Stimulated activated CD4-positive, alpha-beta T cell treated with anti-CD3 and anti-CD28 coated beads, Interleukin-1b, Interleukin-23, amount 100 ng/mL, for 4 hours (primary cell): ENCODE measurements around the gene GNAO1.
A peak's percentile ranks its signal among the peaks of the same experiment; 100 is the strongest.

ENCODE experiments used
- DNase-seq, 2 donors: peaks; one replicate each; pipeline ENCODE4 v3.0.0-alpha.2; 2020; ENCODE audit warnings: low read depth in 2 of 2

The GNAO1 gene

DNA sequence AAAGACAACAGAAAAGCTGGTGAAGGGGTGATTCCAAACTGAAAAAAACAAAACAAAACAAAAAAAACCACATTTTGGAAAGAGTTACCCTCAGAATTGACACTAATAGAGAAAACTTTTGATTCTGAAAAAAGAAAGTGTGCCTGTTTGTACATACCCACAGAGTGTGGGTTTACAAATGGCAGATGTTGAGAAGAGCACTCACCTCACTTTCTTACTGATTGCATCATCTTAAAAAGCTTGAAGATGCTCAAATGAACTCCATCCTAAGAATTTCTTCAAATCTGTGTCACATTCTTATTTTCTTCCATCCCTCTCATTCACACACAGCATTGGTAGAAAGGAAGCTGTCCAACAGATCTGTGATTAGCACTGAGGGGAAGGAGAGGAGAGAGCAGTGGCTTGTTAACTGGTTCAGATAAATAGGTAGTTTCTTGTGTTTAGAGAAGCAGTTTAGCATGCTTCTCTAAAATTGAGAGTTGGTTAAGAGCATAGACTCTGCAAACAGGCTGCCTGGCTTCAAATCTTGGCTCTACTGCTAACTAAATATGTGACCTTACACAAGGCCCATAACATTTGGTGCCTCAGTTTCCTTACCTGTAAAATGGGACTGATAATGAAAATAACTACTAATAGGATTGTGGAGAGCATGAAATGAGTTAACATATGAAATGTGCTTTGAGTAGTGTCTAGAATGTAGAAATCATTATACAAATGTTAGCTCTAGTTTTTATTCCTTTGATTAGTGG is 6.9 kb downstream of the GNAO1 start:
- no peak for DNase-seq

DNA sequence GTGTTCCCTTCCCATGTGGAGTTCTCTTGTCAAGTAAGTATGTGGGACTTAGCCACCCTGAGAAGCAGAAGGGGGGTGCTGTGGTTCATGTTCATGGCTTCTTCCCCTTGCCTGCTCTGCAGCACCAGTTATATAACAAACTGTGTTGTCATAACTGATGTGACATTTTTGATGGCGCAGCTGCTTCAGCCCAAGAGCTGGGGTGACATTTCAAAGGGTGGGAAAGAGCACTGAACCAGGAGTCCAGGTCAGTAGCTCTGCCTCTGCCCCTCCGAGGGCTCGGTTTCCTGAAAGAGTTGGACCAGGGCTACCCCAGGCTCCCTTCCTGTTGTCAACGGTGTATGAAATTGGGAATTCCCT is 7.4 kb downstream of the GNAO1 start:
- no peak for DNase-seq

DNA sequence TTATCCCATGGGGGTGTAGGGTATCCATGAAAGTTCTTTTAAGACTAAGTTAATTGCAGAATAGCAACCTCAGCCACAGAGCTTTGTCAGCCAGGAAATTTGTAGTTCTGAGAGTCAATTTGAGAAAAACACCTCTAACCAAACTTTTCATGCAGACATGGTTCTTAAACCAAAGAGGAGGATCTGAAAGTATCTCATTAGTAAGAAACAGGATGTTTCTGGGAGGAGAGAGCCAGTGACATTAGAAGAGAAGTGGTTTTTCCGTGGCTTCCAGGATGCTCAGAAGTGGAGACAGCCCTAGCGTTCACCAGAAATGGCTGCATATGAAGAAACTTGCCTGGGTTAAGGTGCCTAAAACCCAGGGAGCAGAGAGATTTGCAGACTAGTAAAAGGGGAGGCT is 7.9 kb downstream of the GNAO1 start:
- no peak for DNase-seq

DNA sequence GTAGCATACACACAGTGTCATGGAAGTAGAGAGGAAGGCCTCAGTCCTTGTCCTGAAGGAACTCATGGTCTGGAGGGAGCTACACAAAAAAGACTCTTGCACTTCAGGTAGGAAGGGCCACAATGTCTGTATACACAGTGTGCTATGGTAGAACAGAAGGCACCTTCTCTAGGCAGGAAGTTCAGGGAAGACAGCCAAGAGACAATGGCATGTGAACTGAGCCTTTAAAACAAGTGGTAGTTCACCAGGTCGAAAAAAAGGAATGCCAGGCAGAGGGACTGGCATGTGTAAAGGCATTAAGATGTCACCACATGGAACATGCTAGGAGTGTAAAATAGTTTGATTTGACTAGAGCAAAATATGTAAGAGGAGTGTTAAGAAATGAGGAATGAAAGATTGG is 9.7 kb downstream of the GNAO1 start:
- DNase-seq = no peak

DNA sequence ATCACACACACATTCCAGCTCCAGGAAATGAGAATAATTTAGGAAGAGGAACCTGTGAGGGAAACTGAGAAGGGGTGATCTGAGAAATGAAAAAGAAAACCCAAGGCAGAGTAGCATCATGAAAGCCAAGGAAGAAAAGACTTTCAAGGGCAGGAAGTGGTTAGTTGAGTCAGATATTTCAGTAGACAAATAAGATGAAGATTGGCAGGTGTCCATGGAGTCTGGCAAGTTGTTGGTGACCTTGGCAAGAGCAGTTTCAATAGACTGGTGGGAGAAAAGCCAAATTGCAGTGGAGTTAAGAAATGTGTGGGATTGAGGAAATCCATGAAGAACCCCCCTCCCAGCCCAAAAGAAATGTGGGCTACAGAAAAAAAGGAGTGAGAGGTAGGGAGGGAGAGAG is 10.7 kb downstream of the GNAO1 start:
- no peak for DNase-seq

DNA sequence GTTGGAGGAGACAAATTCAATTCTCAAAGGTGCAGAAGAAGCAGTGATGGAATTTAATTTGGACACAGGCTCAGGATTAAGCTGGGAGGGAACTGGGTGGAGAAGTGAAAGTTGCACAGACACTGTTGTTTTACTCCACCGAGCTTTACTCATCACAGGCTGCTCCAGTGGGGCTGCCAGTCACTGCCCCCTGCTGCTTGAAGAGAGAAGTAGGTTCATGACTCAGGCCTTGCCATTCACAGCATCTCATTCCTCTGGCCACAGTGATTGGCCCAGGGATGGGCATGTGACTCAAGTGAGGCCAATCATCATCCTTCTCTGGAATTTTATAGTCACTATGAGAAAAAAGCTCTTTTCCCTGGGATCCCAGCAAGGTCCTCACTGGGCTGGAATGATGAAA is 11.8 kb downstream of the GNAO1 start:
- DNase-seq = peak; percentile 36 to 49

DNA sequence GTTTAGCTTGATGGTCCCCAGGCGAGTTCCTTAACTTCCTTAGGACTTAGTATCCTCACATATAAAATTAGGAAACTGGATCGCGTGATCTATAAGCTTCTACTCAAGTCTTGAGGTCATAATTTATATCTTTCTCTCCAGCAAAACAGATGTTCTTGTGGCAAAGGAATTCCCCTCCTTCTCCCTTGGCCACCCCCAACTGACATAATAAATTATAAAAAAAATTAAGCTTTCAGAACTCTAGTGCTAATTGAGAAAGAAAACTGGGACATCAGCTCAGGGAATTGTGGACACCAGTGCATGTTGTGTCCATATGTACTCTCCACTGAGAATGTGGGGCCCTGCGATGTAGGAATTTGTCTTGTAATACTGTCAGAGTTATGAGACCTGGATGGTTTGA is 13.5 kb downstream of the GNAO1 start:
- DNase-seq = no peak

DNA sequence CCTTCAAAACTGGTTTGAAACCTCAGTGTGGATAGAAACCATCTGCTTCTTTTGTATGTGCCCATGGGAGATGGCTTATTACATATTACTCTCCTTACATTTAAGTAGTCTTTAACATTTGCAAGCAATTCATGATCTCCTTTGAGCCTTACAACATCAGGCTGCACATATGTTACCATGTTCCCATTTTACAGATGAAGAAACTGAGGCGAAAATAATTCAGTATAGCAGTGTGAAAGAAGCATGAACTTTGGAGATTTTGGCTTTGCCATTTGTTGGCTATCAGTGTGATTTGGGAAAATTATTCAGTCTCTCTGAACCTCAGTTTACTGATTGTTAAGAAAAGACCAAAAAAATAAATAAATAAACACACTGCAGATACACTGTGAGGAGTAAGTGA is 15.7 kb downstream of the GNAO1 start:
- no peak for DNase-seq

DNA sequence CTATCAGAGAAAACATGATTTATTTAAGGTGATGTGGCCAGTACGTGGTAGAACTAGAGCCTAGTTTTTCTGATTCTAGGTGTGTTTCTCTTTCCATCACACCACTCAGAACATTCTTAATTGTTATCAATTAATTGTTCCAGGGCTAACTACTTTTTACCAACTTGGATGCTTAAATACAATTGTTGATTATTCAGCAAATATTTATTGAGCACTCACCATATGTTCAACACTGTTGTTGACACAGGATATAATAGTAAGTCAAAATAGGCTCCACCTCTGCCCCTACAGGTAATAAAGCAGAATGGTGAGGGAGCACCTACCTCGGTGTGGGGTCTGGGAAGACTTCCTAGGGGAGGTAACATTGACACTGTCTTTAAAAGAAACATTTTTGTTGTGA is 16.1 kb downstream of the GNAO1 start:
- DNase-seq = no peak

DNA sequence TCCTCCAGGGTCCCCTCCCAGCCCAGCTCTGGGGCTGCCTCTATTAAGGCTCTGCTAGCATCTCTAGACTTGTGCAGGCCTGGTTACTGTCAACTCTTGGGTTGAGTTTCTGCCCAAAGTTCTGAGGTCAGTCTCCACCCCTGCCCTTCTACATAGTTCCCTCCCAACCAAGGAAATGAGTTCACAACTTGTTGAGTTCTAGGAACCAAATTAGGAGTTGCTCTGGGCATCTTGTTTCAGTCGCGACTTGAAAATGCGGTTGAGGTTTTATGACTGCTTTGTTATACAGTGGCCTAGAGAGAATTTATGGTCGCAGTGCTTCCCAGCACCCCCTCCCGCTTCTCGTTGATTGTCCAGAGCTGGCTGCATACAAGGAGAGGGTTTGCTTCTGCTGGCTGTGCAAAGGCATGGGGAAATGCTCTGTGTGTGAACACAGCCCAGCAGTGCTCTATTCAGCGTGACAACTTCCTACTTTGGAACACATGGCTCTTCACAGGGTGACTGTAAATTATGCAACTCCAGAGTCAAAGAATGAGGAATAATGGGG is 20.2 kb downstream of the GNAO1 start:
- DNase-seq = no peak

DNA sequence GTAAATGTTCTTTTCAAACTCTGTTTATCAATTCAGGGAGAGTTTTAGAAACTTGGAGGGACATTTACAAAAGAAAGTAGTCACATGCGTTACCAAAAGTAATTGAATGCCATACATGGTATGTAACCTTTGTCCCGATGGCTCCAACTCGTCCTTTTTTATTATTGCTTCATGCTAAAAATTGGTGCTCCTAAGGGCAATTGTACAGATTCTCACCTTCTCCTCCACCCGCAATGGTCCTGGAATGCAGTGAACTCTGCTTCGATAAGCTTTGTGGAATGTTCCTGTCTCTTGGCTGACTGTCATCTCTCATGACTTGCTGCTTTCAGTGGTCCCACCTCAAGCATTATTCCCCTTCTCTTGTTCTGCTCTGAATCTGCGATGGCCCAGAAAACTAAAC is 20.9 kb downstream of the GNAO1 start:
- DNase-seq = no peak

DNA sequence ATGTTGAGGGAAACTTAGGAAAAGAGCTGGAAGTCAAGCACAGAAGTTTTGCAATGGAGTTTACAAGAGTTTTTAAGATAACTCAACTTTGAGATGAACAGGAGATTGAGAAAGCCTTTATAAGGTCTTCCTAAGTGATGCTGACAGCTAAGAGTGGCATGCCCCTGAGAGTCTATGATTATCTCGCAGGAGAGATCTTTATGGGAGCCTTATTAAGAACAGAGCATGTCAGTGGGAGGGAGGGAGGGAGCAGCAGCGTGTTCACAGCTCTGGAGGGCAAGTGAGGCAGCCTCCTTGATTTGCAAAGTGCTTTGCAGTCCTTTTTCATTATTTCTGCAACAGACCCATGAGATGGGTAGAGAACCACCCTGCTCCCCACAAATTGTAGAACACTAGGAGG is 30.7 kb downstream of the GNAO1 start:
- DNase-seq = no peak

DNA sequence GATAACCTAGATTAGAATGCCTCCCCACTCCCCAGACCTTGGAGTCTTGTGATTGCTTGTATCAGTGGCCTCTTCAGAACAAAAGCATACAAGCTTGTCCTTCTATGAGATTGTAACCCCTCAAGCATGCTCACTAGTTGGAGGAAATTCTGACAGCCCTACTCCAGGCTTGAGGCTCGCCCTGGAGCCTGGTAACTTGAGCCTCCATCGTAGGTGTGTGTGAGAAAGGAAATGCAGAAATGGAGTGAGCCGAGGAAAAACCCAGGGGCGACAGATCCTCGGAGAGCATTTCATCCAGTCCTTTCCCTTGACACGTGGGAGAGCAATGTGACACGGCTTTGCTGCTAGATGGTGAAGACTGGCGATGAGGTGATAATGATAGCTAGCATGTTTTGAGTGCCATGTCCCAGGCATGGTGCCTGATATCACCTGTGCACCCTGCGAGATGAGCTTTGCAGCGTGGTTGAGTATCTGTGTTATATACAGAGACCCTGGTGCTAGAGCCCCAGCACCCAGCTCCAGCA is 31.2 kb downstream of the GNAO1 start:
- no peak for DNase-seq

DNA sequence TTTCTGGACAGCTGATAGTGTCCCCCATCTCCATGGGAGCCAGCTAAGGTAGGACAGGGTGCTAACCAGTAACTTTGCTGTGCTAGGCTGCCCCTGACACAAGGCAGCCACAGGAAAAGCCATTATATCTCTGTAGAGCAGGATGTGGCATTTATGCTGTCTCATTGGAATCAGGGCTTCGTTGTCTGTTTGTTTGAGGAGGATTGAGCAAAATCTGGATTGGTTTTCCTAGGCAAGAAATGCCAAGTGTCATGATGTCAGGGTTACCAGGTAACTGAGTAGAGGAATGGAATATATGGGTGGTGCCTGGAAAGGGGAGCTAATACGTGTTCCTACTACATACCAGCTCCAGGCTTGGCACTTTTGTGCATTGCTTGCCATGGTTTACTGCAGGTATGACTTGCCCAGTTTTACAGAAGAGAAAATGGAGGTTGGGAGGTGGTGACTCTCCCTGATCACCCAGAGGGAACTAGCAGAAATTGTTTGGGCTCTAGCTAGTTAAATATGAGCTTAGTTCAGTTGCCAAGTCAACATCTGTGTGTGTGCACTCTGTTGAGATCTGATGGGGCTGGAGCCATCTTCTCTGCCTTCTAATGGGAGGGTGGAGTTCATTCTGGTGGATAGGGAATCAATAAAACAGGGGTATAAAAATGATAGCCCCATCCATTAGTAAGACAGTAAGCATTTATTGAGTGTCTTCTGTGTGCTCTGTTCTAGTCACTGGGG is 33.9 kb downstream of the GNAO1 start:
- DNase-seq = no peak

DNA sequence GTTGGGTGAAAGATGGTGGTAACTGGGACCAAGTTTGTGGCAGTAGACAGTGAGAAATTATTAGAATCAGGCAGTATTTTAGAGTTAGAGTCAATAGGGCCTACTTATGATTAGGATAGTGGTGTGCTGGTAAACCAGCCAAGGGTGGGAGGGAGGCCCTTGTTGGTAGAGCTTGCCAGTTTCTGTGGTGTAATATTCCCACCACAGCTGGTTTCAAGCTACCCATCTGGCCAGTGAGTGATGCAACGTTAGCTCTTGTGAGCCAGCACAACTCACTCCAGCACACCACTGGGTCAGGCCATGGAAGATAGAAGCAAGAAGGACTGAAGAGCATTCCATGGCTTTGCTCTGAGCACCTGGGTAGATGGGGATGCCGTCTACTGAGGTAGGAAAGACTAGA is 34.9 kb downstream of the GNAO1 start:
- no peak for DNase-seq

DNA sequence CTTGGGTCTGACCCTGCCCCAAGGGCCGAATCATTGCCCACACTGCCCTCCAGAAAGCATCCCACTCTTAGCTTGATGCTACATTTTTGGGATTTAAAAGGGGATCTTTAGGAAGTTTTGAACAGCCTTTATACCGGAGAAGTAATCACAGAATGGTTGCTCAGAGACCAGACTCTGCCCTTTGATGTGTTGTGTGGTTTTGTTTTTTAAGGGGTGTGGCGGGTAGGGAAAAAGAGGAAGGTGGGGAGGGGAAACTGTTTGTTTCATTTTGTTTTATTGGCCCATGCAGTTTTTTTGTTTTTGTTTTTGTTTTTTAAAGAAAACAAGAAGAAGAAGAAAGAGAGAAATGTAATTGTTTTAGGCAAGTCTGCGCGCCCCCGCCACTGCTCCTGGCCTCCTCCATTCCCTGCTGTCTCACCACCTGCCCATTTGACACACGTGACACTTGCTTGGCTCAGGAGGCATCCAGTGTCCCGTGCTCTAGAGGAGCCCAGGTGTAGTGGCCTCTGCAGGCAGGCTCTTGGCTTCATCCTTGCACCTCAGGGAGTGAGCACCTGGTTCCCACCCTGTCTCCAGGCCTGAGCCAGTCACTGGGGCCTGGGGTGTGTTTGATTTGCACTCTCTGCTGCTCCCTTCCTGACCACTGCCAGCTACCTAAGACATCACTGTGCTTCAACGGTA is 35.7 kb downstream of the GNAO1 start:
- DNase-seq = no peak

DNA sequence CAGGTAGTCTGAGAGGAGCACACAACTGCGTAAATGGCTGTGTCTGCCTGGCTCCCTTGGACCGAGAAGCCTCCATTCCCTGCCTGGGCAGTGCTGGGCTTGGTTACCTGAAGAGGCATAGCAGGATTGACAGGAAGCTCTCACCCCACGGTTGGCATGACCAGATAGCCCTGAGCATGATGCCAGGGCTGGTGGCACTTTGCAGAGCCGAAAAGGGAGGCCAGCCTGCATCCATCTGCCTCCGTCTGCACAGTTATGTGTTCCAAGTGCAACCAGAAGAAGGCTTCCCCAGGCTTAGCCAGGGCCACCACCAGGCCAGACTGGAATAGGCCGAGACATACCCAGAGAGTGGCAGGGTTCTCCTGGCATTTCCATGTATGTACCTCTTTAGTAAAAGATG is 36.6 kb downstream of the GNAO1 start:
- DNase-seq = no peak

DNA sequence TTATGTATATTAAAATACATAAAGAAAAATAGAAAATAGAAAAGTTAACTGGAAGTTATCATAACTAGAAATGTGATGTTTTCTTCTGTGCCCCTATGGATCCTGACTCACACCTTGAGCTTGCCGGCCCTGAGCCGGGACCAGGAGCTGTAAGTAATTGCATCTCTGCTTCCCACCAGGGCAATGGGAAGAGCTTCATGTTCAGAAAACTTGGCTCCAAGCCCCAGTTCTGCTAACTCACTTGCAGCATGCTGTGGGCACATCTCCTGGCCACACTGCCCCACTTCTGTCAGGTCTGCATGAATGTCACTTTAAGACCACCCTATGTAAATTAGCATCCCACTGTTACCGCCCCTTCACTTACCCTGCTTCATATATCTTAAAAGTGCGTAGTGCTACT is 37.2 kb downstream of the GNAO1 start:
- DNase-seq = no peak

DNA sequence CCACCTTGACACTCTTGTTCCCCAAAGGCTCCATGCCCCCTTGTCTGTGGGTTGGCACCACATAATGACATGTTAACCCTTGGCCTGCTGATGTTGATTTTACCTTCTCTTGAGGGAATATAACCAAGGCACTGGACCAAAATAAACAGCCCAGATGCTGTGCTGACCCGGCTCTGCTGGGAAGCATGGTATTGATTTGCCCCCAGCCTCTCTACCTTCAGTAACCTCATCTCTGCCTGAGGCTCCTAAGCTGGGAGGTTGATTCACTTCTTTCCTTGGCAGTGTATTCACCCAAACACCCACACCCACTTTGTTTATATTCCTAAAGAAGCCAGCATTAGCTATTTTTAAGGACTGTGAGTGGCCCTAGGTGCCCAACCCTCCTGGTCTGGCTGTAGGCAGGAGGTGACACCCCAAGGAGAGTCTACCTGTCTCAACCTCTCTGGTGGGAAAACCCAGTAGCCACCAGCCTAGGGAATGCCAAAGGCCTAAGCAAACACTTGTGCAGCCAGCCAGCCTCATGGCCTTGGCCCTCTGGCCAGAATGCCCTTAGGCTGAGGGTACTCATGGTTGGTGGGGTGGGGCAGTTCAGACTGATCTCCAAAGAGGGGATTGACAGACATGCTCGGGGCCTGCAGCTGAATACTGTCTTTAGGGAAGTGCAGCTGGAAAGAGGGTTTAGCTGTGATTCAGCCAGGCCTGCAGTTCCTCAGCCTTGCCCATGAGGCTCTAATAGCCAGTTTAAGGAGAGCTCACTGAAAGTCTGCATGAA is 42.7 kb downstream of the GNAO1 start:
- DNase-seq = no peak

DNA sequence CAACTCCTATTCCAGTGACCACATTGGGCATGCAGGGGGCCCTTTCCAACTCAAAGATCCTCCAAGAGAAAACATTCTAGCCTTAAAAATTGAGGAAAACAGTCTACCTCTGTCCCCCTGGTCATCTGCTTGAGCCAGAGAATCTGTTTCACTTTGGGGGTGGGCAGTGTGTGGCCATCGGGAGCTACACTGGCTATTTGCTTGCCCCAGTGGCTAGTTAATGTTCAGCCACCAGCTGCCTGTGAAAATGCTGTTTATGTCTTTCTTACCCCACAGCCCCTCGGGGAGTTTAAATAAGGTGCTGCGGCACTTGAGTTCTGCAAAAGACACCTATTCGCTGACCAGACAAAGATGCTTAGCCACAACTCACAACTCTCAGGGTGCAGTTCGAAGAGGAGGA is 43.4 kb downstream of the GNAO1 start:
- DNase-seq = no peak

DNA sequence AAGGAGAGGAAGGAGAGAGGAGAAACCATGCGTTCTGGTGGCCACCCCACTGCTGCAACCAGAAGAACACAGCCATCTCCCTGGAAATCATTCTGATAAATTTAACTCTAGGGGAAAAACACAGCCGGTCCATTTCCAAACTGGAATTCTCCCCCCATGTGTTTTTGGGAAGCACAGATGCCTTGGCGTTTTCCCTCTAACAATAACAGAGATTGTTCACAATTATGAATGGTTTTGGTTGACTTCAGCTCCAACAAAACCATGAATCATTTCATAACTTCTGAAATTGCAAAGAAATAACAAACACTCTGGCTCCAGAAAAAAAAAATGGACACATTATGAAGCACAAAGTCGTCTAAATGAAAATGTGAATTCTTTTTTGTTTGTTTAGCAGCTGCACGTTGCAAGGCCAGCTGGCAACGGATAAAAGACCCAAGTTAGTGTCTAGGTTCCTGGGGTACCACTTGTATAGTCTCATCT is 46.2 kb downstream of the GNAO1 start:
- DNase-seq = no peak

DNA sequence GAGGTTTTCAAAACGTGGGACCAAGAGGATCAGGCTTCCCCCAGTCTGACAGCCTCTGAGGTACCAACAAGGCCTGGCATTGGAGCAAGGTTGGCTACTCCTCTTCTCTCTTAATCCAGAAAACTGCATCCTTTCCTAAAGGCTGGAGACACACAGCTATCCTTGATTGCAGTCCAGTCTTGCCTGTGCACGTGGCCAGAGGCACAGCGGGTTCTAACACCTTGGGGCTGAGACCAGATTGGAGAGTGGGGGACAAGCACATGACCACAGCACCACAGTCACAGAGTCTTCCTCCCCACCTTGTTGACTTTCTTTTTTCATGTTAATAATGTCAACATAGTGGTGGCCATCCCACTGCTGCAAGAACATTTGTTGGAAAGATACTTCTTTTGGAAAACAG is 46.9 kb downstream of the GNAO1 start:
- no peak for DNase-seq
